Measurements from ENCODE around the gene COMMD7. TPM values are rescaled to one million over a fixed set of nuclear protein-coding genes. Genes with fewer than 3 reads are reported as not detected.

Gene COMMD7
- total and polyA plus RNA-seq, 2 of the 4 experiments (the other 2 are of a cell fraction): 51.8 to 67.5 TPM

GRCh38 chr20:32711346-32711745 lies 31.9 kb downstream of the COMMD7 start:
- H4K91ac ChIP-seq (ENCODE audit: insufficient read depth, low read depth, low read length): no peak overlapping the region
- peaks cover 14% of the 10 kb centered on the region for H3K36me3 ChIP-seq (ENCODE audit: control insufficient read depth, insufficient read depth, low read length)
- H3K4ac ChIP-seq (ENCODE audit: low read depth, low read length): no peak overlapping the region
- H3K9me1 ChIP-seq (ENCODE audit: insufficient read depth, low read length): 0 out of 2 replicates have a peak, but pooled peaks cover 9% of the 10 kb centered on the region
- H4K20me1 ChIP-seq (ENCODE audit: insufficient read depth, low read length): no peaks in the 10 kb centered on the region
- H3K79me1 ChIP-seq (ENCODE audit: low read depth in 1 of 2, low read length in 2 of 2): peaks cover 15 to 40% of the 10 kb centered on the region in 2 experiments
- no peak overlapping the region for H4K5ac ChIP-seq (ENCODE audit: low read depth, low read length)
- POLR2A ChIA-PET (ENCODE audit: unreplicated experiment): no interaction called here
- dilution Hi-C loops (cut with HindIII; ENCODE audit: low sequenced_read_pairs, unreplicated experiment) (no loop called here), intact Hi-C loops (cut with micrococcal nuclease) (no loop called here), in situ Hi-C loops (cut with MboI; ENCODE audit: low sequenced_read_pairs) (no loop called here)
- H4K8ac ChIP-seq (ENCODE audit: low read depth in 2 of 2, low read length in 2 of 2): no peak overlapping the region
- no peak overlapping the region for H2AK9ac ChIP-seq (replicated peaks; ENCODE audit: low read depth, low read length, poor library complexity)
- CTCF ChIA-PET: interaction anchor here (1.1 kb wide), 1 partner anchor 37 kb away, joined by 3 read pairs; the partner anchor contains the start of gene C20orf203
- DNase-seq: no peak
- peaks cover 12% of the 10 kb centered on the region for H3K4me1 ChIP-seq (ENCODE audit: control insufficient read depth, insufficient read depth, low read length)
- no peak overlapping the region for H3K9ac ChIP-seq (ENCODE audit: low read depth, low read length)
- no peak overlapping the region for H2BK15ac ChIP-seq (ENCODE audit: low read depth, low read length)
- no peak overlapping the region for H3K14ac ChIP-seq (replicated peaks; ENCODE audit: low read depth, low read length)
- H2AK5ac ChIP-seq (ENCODE audit: low read depth, low read length): no peak overlapping the region
- H2BK5ac ChIP-seq (ENCODE audit: low read depth, low read length, poor library complexity, severe bottlenecking): no peak overlapping the region
- no peak overlapping the region for H3K23ac ChIP-seq (ENCODE audit: low read depth, low read length)
- no peak overlapping the region for H3K27ac ChIP-seq (ENCODE audit: insufficient read depth, low read length)
- TF ChIP-seq SMC3 (IDR thresholded peaks at IDR 0.05; ENCODE audit: low read depth, low read length) (no peak), MXI1 (IDR thresholded peaks at IDR 0.05; ENCODE audit: borderline replicate concordance, low read depth, low read length) (no peak), RFX5 (IDR thresholded peaks at IDR 0.05; ENCODE audit: low read depth, low read length) (no peak), CHD1 (IDR thresholded peaks at IDR 0.05; ENCODE audit: low read depth, low read length) (no peak), BHLHE40 (IDR thresholded peaks at IDR 0.05; ENCODE audit: low read depth, low read length) (no peak)
- no peak overlapping the region for H3K4me3 ChIP-seq (ENCODE audit: insufficient read depth, low read depth, low read length)
- H3K9me3 ChIP-seq (ENCODE audit: control insufficient read depth, insufficient read depth, low read length): no peaks in the 10 kb centered on the region
- H3K4me2 ChIP-seq (ENCODE audit: low read depth, low read length): no peak overlapping the region
- H2BK20ac ChIP-seq (ENCODE audit: low read depth, low read length): no peak overlapping the region
- ATAC-seq (ENCODE audit: low read depth): no peak
- no peak overlapping the region for H3K56ac ChIP-seq (ENCODE audit: extremely low read depth, insufficient read depth, low read length)
- H2BK120ac ChIP-seq (ENCODE audit: low read depth, low read length): no peak overlapping the region
- H3K18ac ChIP-seq (ENCODE audit: low read depth, low read length): no peak overlapping the region
- no peak overlapping the region for H2AFZ ChIP-seq (replicated peaks; ENCODE audit: low read length, poor library complexity)
- no peaks in the 10 kb centered on the region for H3K27me3 ChIP-seq (ENCODE audit: control insufficient read depth, insufficient read depth, low read length)
- no TSS peak for BruUV-seq (replicated peaks)
- no CpG with 5 or more reads among the region's 4 CpGs for WGBS, 2 experiments (ENCODE audit: extremely low coverage in 2 of 2, insufficient read length in 1 of 2)

Measured in IMR-90 (cell line).